GM12878 (cell line): ENCODE measurements around the gene ARF5. TPM values are rescaled to one million over a fixed set of nuclear protein-coding genes. Genes with fewer than 3 reads are reported as not detected.

Experiments
- ATAC-seq: fragments of 200-7000 bp; cut with Tn5 transposase; 3 replicates; pipeline ENCODE4 v1.9.1; 2020; ENCODE audit warnings: mild to moderate bottlenecking, moderate library complexity
- BruUV-seq: library from RNA; stranded (reverse); fragments of 400-500 nt; replicated peaks from 2 replicates; lab custom pipeline; 2021; lab: Mats Ljungman, UMichigan
- CTCF ChIA-PET: fragments of 300-600 bp; sonication (Branson Sonifier 250); formaldehyde crosslinking; extraction: SDS; loops from one replicate; lab custom pipeline; 2021; ENCODE audit warnings: inconsistent platforms; lab: Yijun Ruan, JAX
- POLR2A ChIA-PET: fragments of 350-600 bp; formaldehyde crosslinking; extraction: SDS; loops from one replicate; lab custom pipeline; 2021; ENCODE audit warnings: inconsistent platforms; lab: Charles Lee
- RAD21 ChIA-PET: fragments of 300-600 bp; sonication (Branson Sonifier 250); formaldehyde crosslinking; loops from one replicate; lab custom pipeline; 2023; ENCODE audit warnings: antibody characterized with exemption; ENCODE audit not compliant: unreplicated experiment; lab: Charles Lee
- SMC1A ChIA-PET: fragments of 300-600 bp; sonication (Branson Sonifier 250); formaldehyde crosslinking; loops from one replicate; lab custom pipeline; 2023; ENCODE audit not compliant: unreplicated experiment, uncharacterized antibody; lab: Charles Lee
- DNase-seq: peaks from one replicate; pipeline ENCODE4 v3.0.0-alpha.2; 2011; ENCODE audit warnings: low read depth, low spot score
- FAIRE-seq: peaks from 3 replicates; lab custom pipeline; 2011; peaks lifted over from hg19 to GRCh38; lab: Jason Lieb, UNC
- H2AFZ ChIP-seq: 2 replicates; pipeline ENCODE4 v1.6.0; 2011; ENCODE audit warnings: low read depth, low read length, control low read depth; ENCODE audit not compliant: control insufficient read depth
- H3K27ac ChIP-seq: 2 replicates; pipeline ENCODE4 v1.5.1; 2011; ENCODE audit warnings: control low read depth; ENCODE audit not compliant: control insufficient read depth, insufficient read depth
- H3K27me3 ChIP-seq, 2 experiments: replicated peaks in 1 of 2; 2 replicates each; pipeline versions ENCODE4 v1.6.0 to v1.6.1; 2011; ENCODE audit warnings: low read length in 1 of 2; ENCODE audit not compliant: control insufficient read depth in 2 of 2, insufficient read depth in 2 of 2
- H3K36me3 ChIP-seq, 2 experiments: 2 replicates each; pipeline ENCODE4 v1.5.1; 2011; ENCODE audit warnings: low read length in 1 of 2; ENCODE audit not compliant: control insufficient read depth in 2 of 2, insufficient read depth in 2 of 2
- H3K4me1 ChIP-seq: 2 replicates; pipeline ENCODE4 v1.6.1; 2011; ENCODE audit warnings: mild to moderate bottlenecking, low read length, moderate library complexity, mixed read lengths; ENCODE audit not compliant: control insufficient read depth, insufficient read depth
- H3K4me2 ChIP-seq: 2 replicates; pipeline ENCODE4 v1.6.0; 2011; ENCODE audit warnings: control low read depth; ENCODE audit not compliant: control insufficient read depth, insufficient read depth
- H3K4me3 ChIP-seq: fragments of 200-600 bp; sonication (generic); 2 replicates; pipeline ENCODE4 v1.5.1; 2016
- H3K79me2 ChIP-seq: 2 replicates; pipeline ENCODE4 v1.6.0; 2011; ENCODE audit warnings: low read length; ENCODE audit not compliant: control insufficient read depth, insufficient read depth
- H3K9ac ChIP-seq: 2 replicates; pipeline ENCODE4 v1.8.0; 2011; ENCODE audit warnings: low read length, control low read depth, mixed read lengths; ENCODE audit not compliant: control insufficient read depth, insufficient read depth
- H3K9me3 ChIP-seq: replicated peaks from 3 replicates; pipeline ENCODE4 v1.5.1; 2011; ENCODE audit warnings: mild to moderate bottlenecking, low read length; ENCODE audit not compliant: control insufficient read depth, insufficient read depth
- H4K20me1 ChIP-seq: 2 replicates; pipeline ENCODE4 v1.6.0; 2011; ENCODE audit not compliant: control insufficient read depth, insufficient read depth
- BACH1 ChIP-seq: fragments of 450-650 bp; IDR thresholded peaks from 2 replicates; pipeline ENCODE4 v1.6.1; 2017; ENCODE audit warnings: mild to moderate bottlenecking, borderline replicate concordance
- E2F8 ChIP-seq: fragments of 450-650 bp; IDR thresholded peaks from 2 replicates; pipeline ENCODE4 v1.6.1; 2018; ENCODE audit warnings: mild to moderate bottlenecking, low read depth, moderate library complexity; ENCODE audit not compliant: partially characterized antibody
- ESRRA ChIP-seq: IDR thresholded peaks from 2 replicates; pipeline ENCODE4 v1.6.1; 2012; ENCODE audit warnings: mild to moderate bottlenecking, low read length, improper control_type of control experiment
- MTA3 ChIP-seq: IDR thresholded peaks from 2 replicates; pipeline ENCODE4 v1.6.1; 2012; ENCODE audit warnings: low read length, inconsistent platforms, borderline replicate concordance
- MYC ChIP-seq: IDR thresholded peaks from 2 replicates; pipeline ENCODE4 v1.6.1; 2011; ENCODE audit warnings: mild to moderate bottlenecking, low read length, moderate library complexity, inconsistent platforms; ENCODE audit not compliant: insufficient read depth, insufficient replicate concordance, insufficient read length, severe bottlenecking
- SPI1 ChIP-seq: IDR thresholded peaks from 2 replicates; pipeline ENCODE4 v1.6.1; 2011; ENCODE audit warnings: low read depth, mild to moderate bottlenecking, low read length, moderate library complexity, borderline replicate concordance; ENCODE audit not compliant: insufficient read depth
- STAT3 ChIP-seq: IDR thresholded peaks from 2 replicates; pipeline ENCODE4 v1.6.1; 2011; ENCODE audit warnings: low read depth, low read length, improper control_type of control experiment
- WRNIP1 ChIP-seq: IDR thresholded peaks from 2 replicates; pipeline ENCODE4 v1.6.1; 2011; ENCODE audit warnings: low read depth, low read length, improper control_type of control experiment, borderline replicate concordance
- YBX1 ChIP-seq: fragments of 450-650 bp; IDR thresholded peaks from 2 replicates; pipeline ENCODE4 v1.6.1; 2016; ENCODE audit warnings: antibody characterized with exemption
- WGBS: methylation state at CpG from one replicate; pipeline ENCODE4 v1.1.6; 2016; ENCODE audit warnings: low lambda C conversion rate; ENCODE audit not compliant: insufficient replicate concordance, insufficient coverage; ENCODE audit errors: missing lambda C conversion rate; 5-methylcytosine and 5-hydroxymethylcytosine counted together
- in situ Hi-C: fragments of 300-500 bp; cut with MboI; formaldehyde crosslinking; loops from 9 replicates; pipeline ENCODE4 v1.14.3; 2018; ENCODE audit warnings: mixed read lengths
- intact Hi-C: fragments of 100-400 bp; cut with micrococcal nuclease; formaldehyde crosslinking; loops from one replicate; pipeline ENCODE4 v1.14.2; 2022; ENCODE audit not compliant: unreplicated experiment
- polyA plus RNA-seq, 11 experiments: library from polyadenylated mRNA; depleted of rRNA in 4 of 11; unstranded in 6 of 11; stranded (reverse) in 5 of 11; fragments of >200 nt; fragmentation: Nextera tagmentation in 4 of 11; fragmentation: Illumina TruSeq in 1 of 11; extraction: Ambion mirVana in 4 of 11; extraction: Trizol in 1 of 11; gene quantifications; 1 replicate in 1 of 11; 2 replicates in 10 of 11; pipeline versions ENCODE4 v1.2.1 to v1.2.3, GENCODE V29; 2011 to 2016; ENCODE audit warnings: inconsistent platforms in 2 of 11, missing spikeins in 2 of 11, low read depth in 1 of 11
- total RNA-seq, 4 experiments: library from RNA; depleted of rRNA in 3 of 4; stranded (reverse); fragments of >200 nt in 3 of 4; fragmentation: Illumina TruSeq in 1 of 4; extraction: Trizol in 1 of 4; gene quantifications; 2 replicates each; pipeline versions ENCODE4 v1.2.1 to v1.2.3, GENCODE V29; 2013 to 2021

ARF5 gene
- total and polyA plus RNA-seq, 10 of the 15 experiments (the other 5 are each of a cell fraction or from before 2014, with no cell fraction given) = 11.0 to 210 (median 131) TPM

- BruUV-seq = no TSS peak
- ChIA-PET CTCF (no interaction called here), POLR2A (interaction anchor here (0.5 kb wide), 1 partner anchor 280 kb away, joined by 3 read pairs; no protein-coding TSS in a partner anchor), SMC1A (no interaction called here), RAD21 (no interaction called here)
- ATAC-seq (no peak), DNase-seq (no peak), FAIRE-seq (no peak)
- no peaks in the 10 kb centered on the region for H3K27me3 ChIP-seq
- no peak overlapping the region for H3K4me3 ChIP-seq
- no peak overlapping the region for H2AFZ ChIP-seq
- intact Hi-C loops = no loop called here
- H3K27ac ChIP-seq = no peak overlapping the region
- WGBS = 95% methylated on average over 4 of the region's 4 CpGs
- peaks cover 3 to 9% of the 10 kb centered on the region in 2 experiments; a peak in 3 of 4 replicates for H3K36me3 ChIP-seq
- no peak for TF ChIP-seq ESRRA
- TF ChIP-seq BACH1 = no peak
- no peak for TF ChIP-seq SPI1
- TF ChIP-seq E2F8 = no peak
- TF ChIP-seq MYC = no peak
- TF ChIP-seq WRNIP1 = no peak
- TF ChIP-seq MTA3 = no peak
- TF ChIP-seq YBX1 = no peak
- no peak for TF ChIP-seq STAT3
- no peak overlapping the region for H3K4me2 ChIP-seq
- no peaks in the 10 kb centered on the region for H3K9me3 ChIP-seq
- peaks cover 1% of the 10 kb centered on the region for H3K4me1 ChIP-seq
- H4K20me1 ChIP-seq = no peaks in the 10 kb centered on the region; the same call in 1 of the 2 replicates
- in situ Hi-C loops = no loop called here
- H3K9ac ChIP-seq = no peak overlapping the region
- peaks cover 4% of the 10 kb centered on the region for H3K79me2 ChIP-seq
These were observed 9.4 kb upstream of the ARF5 start for GRCh38 chr7:127578711-127579275.
